GM10266 (cell line): Measurements from ENCODE around the gene SLC22A12.

Source experiments
- DNase-seq: peaks from one replicate; pipeline ENCODE4 v3.0.0; 2012; ENCODE audit errors: extremely low spot score
- CTCF ChIP-seq: IDR thresholded peaks from 2 replicates; pipeline ENCODE4 v1.5.1; 2012; ENCODE audit warnings: mild to moderate bottlenecking, low read depth; ENCODE audit not compliant: control insufficient read depth, insufficient read depth; ENCODE audit errors: missing control alignments

Gene SLC22A12

GRCh38 chr11:64569300-64569970 lies 21.6 kb upstream of the SLC22A12 start:
- DNase-seq: no peak
- no peak for TF ChIP-seq CTCF

- TF ChIP-seq CTCF: no peak
- DNase-seq: no peak
Measured at GRCh38 chr11:64570341-64570740, 20.7 kb upstream of the SLC22A12 start.

- TF ChIP-seq CTCF: no peak
- DNase-seq: no peak
Measured at GRCh38 chr11:64571050-64571409, 20.0 kb upstream of the SLC22A12 start.

GRCh38 chr11:64571410-64572091 lies 19.5 kb upstream of the SLC22A12 start:
- TF ChIP-seq CTCF: no peak
- no peak for DNase-seq

GRCh38 chr11:64572143-64572542 lies 18.9 kb upstream of the SLC22A12 start:
- DNase-seq: no peak
- no peak for TF ChIP-seq CTCF

GRCh38 chr11:64577202-64577601 lies 13.8 kb upstream of the SLC22A12 start:
- no peak for TF ChIP-seq CTCF
- no peak for DNase-seq

- no peak for TF ChIP-seq CTCF
- no peak for DNase-seq
Measured at GRCh38 chr11:64580412-64580811, 10.6 kb upstream of the SLC22A12 start.
